Amniotic stem cell (primary cell): ENCODE data around the gene EOGT.

ENCODE experiments used
- DNase-seq: peaks from one replicate; lab custom pipeline; 2025; lab: John Stamatoyannopoulos, UW

EOGT gene

GRCh38 chr3:68963376-68963775 is 50.1 kb downstream of the EOGT start:
- DNase-seq = no peak

- no peak for DNase-seq
These were observed 54.6 kb downstream of the EOGT start for GRCh38 chr3:68958932-68959331.

GRCh38 chr3:68957895-68958294 is 55.6 kb downstream of the EOGT start:
- no peak for DNase-seq

- DNase-seq = no peak
These were observed 59.6 kb downstream of the EOGT start for GRCh38 chr3:68953816-68954444.

GRCh38 chr3:68945225-68945624 is 68.3 kb downstream of the EOGT start:
- DNase-seq = no peak

GRCh38 chr3:68943753-68944500 is 69.6 kb downstream of the EOGT start:
- DNase-seq = no peak

GRCh38 chr3:68941055-68941454 is 72.4 kb downstream of the EOGT start:
- no peak for DNase-seq

- no peak for DNase-seq
These were observed 76.6 kb downstream of the EOGT start for GRCh38 chr3:68936856-68937255.

GRCh38 chr3:68935778-68936177 is 77.7 kb downstream of the EOGT start:
- DNase-seq = no peak

- no peak for DNase-seq
These were observed 81.9 kb downstream of the EOGT start for GRCh38 chr3:68931406-68932149.
